Transverse colon (tissue), 4 donors: ENCODE results near the gene DYNC1I1. TPM values are rescaled to one million over a fixed set of nuclear protein-coding genes. Genes with fewer than 3 reads are reported as not detected.

Source experiments
- DNase-seq: peaks from one replicate; pipeline ENCODE4 v3.0.0-alpha.2; 2019
- H3K27ac ChIP-seq, 4 donors: fragments of 200-600 bp; sonication (generic); 2 replicates each; pipeline ENCODE4 v1.5.1; 2016 to 2018; ENCODE audit warnings: inconsistent platforms in 4 of 4
- H3K27me3 ChIP-seq: fragments of 200-600 bp; sonication (generic); 2 replicates; pipeline ENCODE4 v1.5.1; 2017; ENCODE audit warnings: inconsistent platforms
- H3K36me3 ChIP-seq, 4 donors: fragments of 200-600 bp; sonication (generic); 2 replicates each; pipeline ENCODE4 v1.5.1; 2017 to 2019; ENCODE audit warnings: inconsistent platforms in 4 of 4
- H3K4me1 ChIP-seq, 4 donors: fragments of 200-600 bp; sonication (generic); 2 replicates each; pipeline ENCODE4 v1.5.1; 2017 to 2020; ENCODE audit warnings: inconsistent platforms in 4 of 4
- H3K4me3 ChIP-seq, 4 donors: fragments of 200-600 bp; sonication (generic); 1 replicate in 1 of 4; 2 replicates in 3 of 4; pipeline versions ENCODE4 v1.5.1 to v1.6.1; 2017 to 2019; ENCODE audit warnings: inconsistent platforms in 4 of 4
- H3K9me3 ChIP-seq, 2 donors: fragments of 200-600 bp; sonication (generic); 2 replicates each; pipeline ENCODE4 v1.5.1; 2017 to 2019; ENCODE audit warnings: inconsistent platforms in 2 of 2
- EP300 ChIP-seq: sonication (generic); formaldehyde crosslinking; IDR thresholded peaks from one replicate; pipeline ENCODE4 v1.6.1; 2017; ENCODE audit warnings: antibody characterized with exemption, low read depth
- POLR2A ChIP-seq: fragments of 450-650 bp; IDR thresholded peaks from one replicate; pipeline ENCODE4 v1.6.1; 2016; ENCODE audit warnings: antibody characterized with exemption, mild to moderate bottlenecking, moderate library complexity
- POLR2AphosphoS5 ChIP-seq, 3 donors: sonication (generic); formaldehyde crosslinking; IDR thresholded peaks; one replicate each; pipeline ENCODE4 v1.6.1; 2016; ENCODE audit warnings: antibody characterized with exemption in 3 of 3
- WGBS, 2 donors: methylation state at CpG; one replicate each; pipeline ENCODE4 v1.1.5; 2018; ENCODE audit warnings: low coverage in 1 of 2; 5-methylcytosine and 5-hydroxymethylcytosine counted together
- in situ Hi-C, 4 donors: fragments of 200-750 bp; cut with MboI; loops; one replicate each; pipeline versions ENCODE4 v1.15.0 to v1.15.1; 2017; ENCODE audit warnings: low sequenced_read_pairs in 3 of 4, low pct_ligation_motif_present in 1 of 4, low pct_unique_long_range_greater_than_20kb in 1 of 4
- intact Hi-C: fragments of 100-400 bp; cut with DNase I; formaldehyde crosslinking; loops from one replicate; pipeline ENCODE4 v1.15.1; 2023; ENCODE audit warnings: low total_unique reads
- total RNA-seq, 4 donors: library from RNA; depleted of rRNA; stranded (reverse); fragments of >200 nt; gene quantifications; one replicate each; pipeline ENCODE4 v1.1.0, GENCODE V29; 2016
- TF ChIP-seq, protein P1 (sequence below), 5 experiments: fragments of 200-600 bp in 3 of 5; fragments of 450-650 bp in 2 of 5; sonication (generic) in 3 of 5; IDR thresholded peaks; 1 replicate in 2 of 5; 2 replicates in 3 of 5; pipeline ENCODE4 v1.5.1; 2016 to 2017; ENCODE audit warnings: antibody characterized with exemption in 5 of 5, inconsistent platforms in 3 of 5, mild to moderate bottlenecking in 2 of 5, moderate library complexity in 1 of 5

DYNC1I1 gene
- total RNA-seq, 4 donors from 2014 or later, result 1.8 to 37.0 (median 7.4) TPM

DNA sequence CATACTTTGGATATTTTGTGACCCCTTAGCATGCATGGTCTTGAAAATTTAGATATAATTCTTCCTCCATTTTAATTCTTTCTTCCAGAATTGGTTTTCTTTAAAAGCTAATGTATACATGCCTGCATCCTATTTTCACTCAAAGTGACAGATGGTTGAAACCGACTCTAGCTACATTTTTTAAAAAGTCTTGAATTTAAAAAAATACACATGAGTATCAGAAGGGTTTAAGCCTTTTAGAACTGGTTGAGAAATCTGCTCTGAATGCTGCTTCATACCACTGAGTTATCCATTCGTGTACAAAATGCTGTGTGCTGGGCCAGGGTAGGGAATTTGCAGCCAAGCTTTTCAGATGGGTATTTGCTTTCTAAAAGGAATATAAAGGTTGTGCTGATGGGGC, 16.5 kb downstream of the DYNC1I1 start:
- in situ Hi-C loops (no loop called here), intact Hi-C loops (no loop called here)
- Histone ChIP-seq H3K27me3 (no peaks in the 10 kb centered on the region), H3K4me3 (no peak overlapping the region), H3K36me3 (no peaks in the 10 kb centered on the region), H3K27ac (no peak overlapping the region), H3K9me3 (no peaks in the 10 kb centered on the region), H3K4me1 (no peaks in the 10 kb centered on the region)
- no peak for DNase-seq
- TF ChIP-seq POLR2A, result no peak
- no peak for TF ChIP-seq POLR2AphosphoS5 (IDR thresholded peaks at IDR 0.05)
- WGBS, 2 donors, result 57 to 66% methylated on average over 2 of the region's 2 CpGs

DNA sequence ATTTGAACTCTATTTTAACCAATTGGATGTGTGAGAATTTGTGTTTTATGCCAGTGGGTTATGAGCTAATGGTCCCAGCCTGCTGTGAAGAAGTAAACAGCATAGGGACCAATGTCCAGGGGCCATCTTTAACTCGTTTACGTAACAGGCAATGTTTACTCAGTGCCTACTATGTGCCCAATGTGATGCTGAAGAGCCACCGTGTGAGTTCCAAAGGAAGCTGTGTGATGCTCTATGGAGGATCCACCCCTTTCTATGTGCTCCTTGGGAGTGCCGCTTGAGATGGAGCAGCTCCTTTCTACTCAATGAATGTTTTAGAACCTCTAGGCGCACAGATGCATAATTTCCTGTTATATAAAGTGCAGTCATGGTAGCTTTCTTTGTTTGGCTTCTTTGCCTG, 21.3 kb downstream of the DYNC1I1 start:
- intact Hi-C loops (no loop called here), in situ Hi-C loops (no loop called here)
- Histone ChIP-seq H3K27me3 (no peaks in the 10 kb centered on the region), H3K4me3 (no peak overlapping the region), H3K4me1 (no peaks in the 10 kb centered on the region), H3K9me3 (no peaks in the 10 kb centered on the region), H3K27ac (no peak overlapping the region), H3K36me3 (no peaks in the 10 kb centered on the region)
- DNase-seq, result no peak
- TF ChIP-seq POLR2A (no peak), POLR2AphosphoS5 (IDR thresholded peaks at IDR 0.05) (no peak), EP300 (no peak)
- TF ChIP-seq, protein P1, sequence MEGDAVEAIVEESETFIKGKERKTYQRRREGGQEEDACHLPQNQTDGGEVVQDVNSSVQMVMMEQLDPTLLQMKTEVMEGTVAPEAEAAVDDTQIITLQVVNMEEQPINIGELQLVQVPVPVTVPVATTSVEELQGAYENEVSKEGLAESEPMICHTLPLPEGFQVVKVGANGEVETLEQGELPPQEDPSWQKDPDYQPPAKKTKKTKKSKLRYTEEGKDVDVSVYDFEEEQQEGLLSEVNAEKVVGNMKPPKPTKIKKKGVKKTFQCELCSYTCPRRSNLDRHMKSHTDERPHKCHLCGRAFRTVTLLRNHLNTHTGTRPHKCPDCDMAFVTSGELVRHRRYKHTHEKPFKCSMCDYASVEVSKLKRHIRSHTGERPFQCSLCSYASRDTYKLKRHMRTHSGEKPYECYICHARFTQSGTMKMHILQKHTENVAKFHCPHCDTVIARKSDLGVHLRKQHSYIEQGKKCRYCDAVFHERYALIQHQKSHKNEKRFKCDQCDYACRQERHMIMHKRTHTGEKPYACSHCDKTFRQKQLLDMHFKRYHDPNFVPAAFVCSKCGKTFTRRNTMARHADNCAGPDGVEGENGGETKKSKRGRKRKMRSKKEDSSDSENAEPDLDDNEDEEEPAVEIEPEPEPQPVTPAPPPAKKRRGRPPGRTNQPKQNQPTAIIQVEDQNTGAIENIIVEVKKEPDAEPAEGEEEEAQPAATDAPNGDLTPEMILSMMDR (IDR thresholded peaks at IDR 0.05), result no peak
- 80 to 88% methylated on average over 1 to 5 of the region's 5 CpGs for WGBS, 2 donors

DNA sequence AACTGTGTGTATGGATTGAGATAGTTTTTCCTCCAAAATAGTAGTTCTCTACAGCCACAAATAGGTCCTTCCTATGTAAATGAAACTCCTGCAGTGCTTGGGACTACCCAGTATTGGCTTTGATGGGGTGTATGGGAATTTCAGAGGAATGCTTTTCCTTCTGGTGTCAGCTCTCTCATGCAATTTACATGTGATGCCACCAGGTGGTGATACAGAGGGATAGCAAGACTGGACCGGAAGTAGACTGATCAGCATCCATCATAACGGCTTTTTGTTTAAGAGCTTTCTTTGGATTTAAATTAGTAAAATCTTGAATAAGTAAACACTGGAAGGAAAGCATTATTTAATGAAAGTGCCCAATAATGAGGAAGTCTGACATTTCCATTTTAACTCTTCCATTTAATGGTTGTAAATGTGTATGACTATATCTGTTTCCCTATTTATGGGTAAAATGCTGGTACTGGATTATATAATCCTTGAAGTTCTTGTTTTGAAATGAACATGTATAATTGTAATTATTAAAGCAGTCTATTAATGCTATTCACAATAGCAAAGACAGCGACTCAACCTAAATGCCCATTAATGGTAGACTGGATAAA, 22.7 kb downstream of the DYNC1I1 start:
- no peaks in the 10 kb centered on the region for H3K9me3 ChIP-seq
- H3K27me3 ChIP-seq, result no peaks in the 10 kb centered on the region
- DNase-seq, result no peak
- no peaks in the 10 kb centered on the region for H3K4me1 ChIP-seq
- H3K4me3 ChIP-seq, result no peak overlapping the region
- in situ Hi-C loops, result no loop called here
- no peaks in the 10 kb centered on the region for H3K36me3 ChIP-seq
- no peak for TF ChIP-seq POLR2A
- no peak for TF ChIP-seq EP300
- TF ChIP-seq, protein P1 (IDR thresholded peaks at IDR 0.05), result peak in 3 of 5 experiments; percentile 26 to 36 (median 29)
- no peak for TF ChIP-seq POLR2AphosphoS5 (IDR thresholded peaks at IDR 0.05)
- intact Hi-C loops, result no loop called here
- 53 to 63% methylated on average over 3 of the region's 3 CpGs for WGBS, 2 donors
- no peak overlapping the region for H3K27ac ChIP-seq

DNA sequence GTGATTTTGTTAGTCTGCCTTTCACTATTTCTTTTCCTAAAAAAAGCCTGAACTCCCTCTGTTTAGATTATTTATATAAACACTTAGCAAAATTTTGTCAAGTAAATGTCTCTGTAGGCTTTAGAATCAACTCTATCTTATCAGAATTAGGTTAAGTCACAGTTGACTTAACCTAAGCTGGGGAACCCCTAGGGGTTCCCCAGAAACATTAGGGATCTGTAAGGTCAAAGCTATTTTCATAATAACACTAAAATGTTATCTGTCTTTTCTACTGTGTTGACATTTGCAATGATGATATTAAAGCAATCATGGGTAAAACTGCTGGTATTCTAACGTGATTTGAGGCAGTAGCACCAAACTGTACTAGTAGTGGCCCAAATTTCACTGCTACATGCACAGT, 24.3 kb downstream of the DYNC1I1 start:
- no peaks in the 10 kb centered on the region for H3K36me3 ChIP-seq
- H3K27ac ChIP-seq, result no peak overlapping the region
- no peak overlapping the region for H3K4me3 ChIP-seq
- intact Hi-C loops (no loop called here), in situ Hi-C loops (no loop called here)
- TF ChIP-seq POLR2AphosphoS5 (IDR thresholded peaks at IDR 0.05), result no peak
- TF ChIP-seq EP300, result no peak
- TF ChIP-seq POLR2A, result no peak
- TF ChIP-seq, protein P1 (IDR thresholded peaks at IDR 0.05), result no peak
- 64 to 80% methylated on average over 1 of the region's 1 CpG for WGBS, 2 donors
- no peaks in the 10 kb centered on the region for H3K27me3 ChIP-seq
- DNase-seq, result no peak
- H3K9me3 ChIP-seq, result no peaks in the 10 kb centered on the region
- no peaks in the 10 kb centered on the region for H3K4me1 ChIP-seq

- in situ Hi-C loops (no loop called here), intact Hi-C loops (no loop called here)
- H3K27ac ChIP-seq, result no peak overlapping the region
- no peaks in the 10 kb centered on the region for H3K9me3 ChIP-seq
- H3K27me3 ChIP-seq, result no peaks in the 10 kb centered on the region
- TF ChIP-seq POLR2AphosphoS5 (IDR thresholded peaks at IDR 0.05) (no peak), EP300 (no peak)
- TF ChIP-seq, protein P1 (IDR thresholded peaks at IDR 0.05), result no peak
- no peaks in the 10 kb centered on the region for H3K4me1 ChIP-seq
- DNase-seq, result no peak
- WGBS, 2 donors, result 21 to 36% methylated on average over 3 to 4 of the region's 4 CpGs
- H3K36me3 ChIP-seq, result no peaks in the 10 kb centered on the region
- H3K4me3 ChIP-seq, result no peak overlapping the region
Measured at GRCh38 chr7:95798401-95798930, 26.1 kb downstream of the DYNC1I1 start.
